ENCODE measurements around the gene CBX4.

DNA sequence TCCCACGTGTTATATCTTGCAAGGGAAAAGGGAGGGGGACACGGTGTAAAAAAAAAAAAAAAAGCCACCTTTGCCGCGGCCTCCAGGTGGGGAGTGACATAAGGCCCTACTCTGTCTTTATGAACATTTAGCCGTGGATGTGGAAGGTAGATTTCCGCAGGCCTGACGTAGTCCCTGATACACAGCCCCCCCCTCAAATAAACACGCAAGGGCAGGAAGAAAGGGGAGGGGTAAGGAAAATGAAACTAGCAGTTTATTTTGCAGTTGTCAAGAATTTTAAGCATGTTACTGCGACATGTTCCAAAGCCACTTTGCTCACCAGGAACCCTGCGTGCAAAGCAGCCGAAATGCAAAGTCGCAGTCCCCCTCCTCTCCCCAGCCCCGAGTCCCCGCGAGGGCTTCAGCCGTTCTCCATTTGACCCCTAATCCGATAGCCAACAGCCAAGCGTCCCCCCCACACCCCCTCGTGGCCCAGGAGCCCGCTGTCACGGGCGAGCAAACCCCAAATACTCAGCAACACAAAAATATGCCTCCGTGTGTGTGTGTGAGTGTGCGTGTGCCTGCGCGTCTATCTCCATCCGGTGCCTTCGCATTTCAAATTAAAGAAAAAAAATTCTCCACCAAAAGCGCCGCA lies 1.2 kb downstream of the CBX4 start:
- TF ChIP-seq EP300 (IDR thresholded peaks at IDR 0.05) (no peak), POLR2A (IDR thresholded peaks at IDR 0.05) (no peak)
- TF ChIP-seq, protein P1, sequence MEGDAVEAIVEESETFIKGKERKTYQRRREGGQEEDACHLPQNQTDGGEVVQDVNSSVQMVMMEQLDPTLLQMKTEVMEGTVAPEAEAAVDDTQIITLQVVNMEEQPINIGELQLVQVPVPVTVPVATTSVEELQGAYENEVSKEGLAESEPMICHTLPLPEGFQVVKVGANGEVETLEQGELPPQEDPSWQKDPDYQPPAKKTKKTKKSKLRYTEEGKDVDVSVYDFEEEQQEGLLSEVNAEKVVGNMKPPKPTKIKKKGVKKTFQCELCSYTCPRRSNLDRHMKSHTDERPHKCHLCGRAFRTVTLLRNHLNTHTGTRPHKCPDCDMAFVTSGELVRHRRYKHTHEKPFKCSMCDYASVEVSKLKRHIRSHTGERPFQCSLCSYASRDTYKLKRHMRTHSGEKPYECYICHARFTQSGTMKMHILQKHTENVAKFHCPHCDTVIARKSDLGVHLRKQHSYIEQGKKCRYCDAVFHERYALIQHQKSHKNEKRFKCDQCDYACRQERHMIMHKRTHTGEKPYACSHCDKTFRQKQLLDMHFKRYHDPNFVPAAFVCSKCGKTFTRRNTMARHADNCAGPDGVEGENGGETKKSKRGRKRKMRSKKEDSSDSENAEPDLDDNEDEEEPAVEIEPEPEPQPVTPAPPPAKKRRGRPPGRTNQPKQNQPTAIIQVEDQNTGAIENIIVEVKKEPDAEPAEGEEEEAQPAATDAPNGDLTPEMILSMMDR (IDR thresholded peaks at IDR 0.05) = no peak

All from gastroesophageal sphincter (tissue), 3 donors.